ENCODE data around the gene XCL2.
"Not testable (repeated sequence)": the region's sequence is repeated elsewhere in the genome, so short reads cannot be mapped to it uniquely, and the experiment has no call there.

GRCh38 chr1:168580290-168580689 lies 36.5 kb upstream of the XCL2 start:
- TF ChIP-seq CTCF (IDR thresholded peaks at IDR 0.05; ENCODE audit: low read depth, low read length, missing input control); REST (IDR thresholded peaks at IDR 0.05); HNF4G (IDR thresholded peaks at IDR 0.05); FOXA1 (IDR thresholded peaks at IDR 0.05); SP1 (IDR thresholded peaks at IDR 0.05); RAD21 (IDR thresholded peaks at IDR 0.05); EGR1 (IDR thresholded peaks at IDR 0.05; ENCODE audit: low read depth in 2 of 2); ATF3 (IDR thresholded peaks at IDR 0.05); NR2F2 (IDR thresholded peaks at IDR 0.05): not testable (repeated sequence)
